ENCODE measurements around the gene BMP6. TPM values are rescaled to one million over a fixed set of nuclear protein-coding genes. Genes with fewer than 3 reads are reported as not detected.

The BMP6 gene
- total and polyA plus RNA-seq, 10 of the 15 experiments (the other 5 are each of a cell fraction or from before 2014, with no cell fraction given): 0.02 to 0.15 (median 0.05) TPM; not detected in 5

DNA sequence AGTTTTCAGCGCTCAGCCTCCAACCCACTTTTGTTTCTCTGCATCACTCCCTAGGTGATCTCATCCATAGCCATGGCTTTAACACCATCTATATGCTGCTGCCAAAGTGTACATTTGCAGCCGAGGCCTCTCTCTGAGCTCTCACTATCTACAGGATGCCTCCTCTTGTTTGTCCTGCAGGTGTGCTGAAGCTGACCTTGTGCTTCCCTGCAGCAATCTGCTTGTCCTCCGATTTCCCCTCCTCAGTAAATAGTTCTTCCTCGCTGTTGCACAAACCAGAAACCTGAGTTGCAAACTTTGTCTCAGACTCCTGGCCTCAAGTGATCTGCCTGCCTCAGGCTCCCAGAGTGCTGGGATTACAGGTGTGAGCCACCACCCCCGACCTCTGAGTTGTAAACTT is 188.4 kb downstream of the BMP6 start (continued):
- TF ChIP-seq, protein P1, sequence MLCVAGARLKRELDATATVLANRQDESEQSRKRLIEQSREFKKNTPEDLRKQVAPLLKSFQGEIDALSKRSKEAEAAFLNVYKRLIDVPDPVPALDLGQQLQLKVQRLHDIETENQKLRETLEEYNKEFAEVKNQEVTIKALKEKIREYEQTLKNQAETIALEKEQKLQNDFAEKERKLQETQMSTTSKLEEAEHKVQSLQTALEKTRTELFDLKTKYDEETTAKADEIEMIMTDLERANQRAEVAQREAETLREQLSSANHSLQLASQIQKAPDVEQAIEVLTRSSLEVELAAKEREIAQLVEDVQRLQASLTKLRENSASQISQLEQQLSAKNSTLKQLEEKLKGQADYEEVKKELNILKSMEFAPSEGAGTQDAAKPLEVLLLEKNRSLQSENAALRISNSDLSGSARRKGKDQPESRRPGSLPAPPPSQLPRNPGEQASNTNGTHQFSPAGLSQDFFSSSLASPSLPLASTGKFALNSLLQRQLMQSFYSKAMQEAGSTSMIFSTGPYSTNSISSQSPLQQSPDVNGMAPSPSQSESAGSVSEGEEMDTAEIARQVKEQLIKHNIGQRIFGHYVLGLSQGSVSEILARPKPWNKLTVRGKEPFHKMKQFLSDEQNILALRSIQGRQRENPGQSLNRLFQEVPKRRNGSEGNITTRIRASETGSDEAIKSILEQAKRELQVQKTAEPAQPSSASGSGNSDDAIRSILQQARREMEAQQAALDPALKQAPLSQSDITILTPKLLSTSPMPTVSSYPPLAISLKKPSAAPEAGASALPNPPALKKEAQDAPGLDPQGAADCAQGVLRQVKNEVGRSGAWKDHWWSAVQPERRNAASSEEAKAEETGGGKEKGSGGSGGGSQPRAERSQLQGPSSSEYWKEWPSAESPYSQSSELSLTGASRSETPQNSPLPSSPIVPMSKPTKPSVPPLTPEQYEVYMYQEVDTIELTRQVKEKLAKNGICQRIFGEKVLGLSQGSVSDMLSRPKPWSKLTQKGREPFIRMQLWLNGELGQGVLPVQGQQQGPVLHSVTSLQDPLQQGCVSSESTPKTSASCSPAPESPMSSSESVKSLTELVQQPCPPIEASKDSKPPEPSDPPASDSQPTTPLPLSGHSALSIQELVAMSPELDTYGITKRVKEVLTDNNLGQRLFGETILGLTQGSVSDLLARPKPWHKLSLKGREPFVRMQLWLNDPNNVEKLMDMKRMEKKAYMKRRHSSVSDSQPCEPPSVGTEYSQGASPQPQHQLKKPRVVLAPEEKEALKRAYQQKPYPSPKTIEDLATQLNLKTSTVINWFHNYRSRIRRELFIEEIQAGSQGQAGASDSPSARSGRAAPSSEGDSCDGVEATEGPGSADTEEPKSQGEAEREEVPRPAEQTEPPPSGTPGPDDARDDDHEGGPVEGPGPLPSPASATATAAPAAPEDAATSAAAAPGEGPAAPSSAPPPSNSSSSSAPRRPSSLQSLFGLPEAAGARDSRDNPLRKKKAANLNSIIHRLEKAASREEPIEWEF (IDR thresholded peaks at IDR 0.05; ENCODE audit: insufficient replicate concordance, low read depth, low read length): no peak
- TF ChIP-seq, protein P2, sequence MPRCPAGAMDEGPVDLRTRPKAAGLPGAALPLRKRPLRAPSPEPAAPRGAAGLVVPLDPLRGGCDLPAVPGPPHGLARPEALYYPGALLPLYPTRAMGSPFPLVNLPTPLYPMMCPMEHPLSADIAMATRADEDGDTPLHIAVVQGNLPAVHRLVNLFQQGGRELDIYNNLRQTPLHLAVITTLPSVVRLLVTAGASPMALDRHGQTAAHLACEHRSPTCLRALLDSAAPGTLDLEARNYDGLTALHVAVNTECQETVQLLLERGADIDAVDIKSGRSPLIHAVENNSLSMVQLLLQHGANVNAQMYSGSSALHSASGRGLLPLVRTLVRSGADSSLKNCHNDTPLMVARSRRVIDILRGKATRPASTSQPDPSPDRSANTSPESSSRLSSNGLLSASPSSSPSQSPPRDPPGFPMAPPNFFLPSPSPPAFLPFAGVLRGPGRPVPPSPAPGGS (IDR thresholded peaks at IDR 0.05; ENCODE audit: borderline replicate concordance, insufficient read depth, low read depth, low read length, poor library complexity, severe bottlenecking): no peak
- no peak for TF ChIP-seq SMAD1 (IDR thresholded peaks at IDR 0.05; ENCODE audit: low read depth, partially characterized antibody)
- TF ChIP-seq ZNF384 (IDR thresholded peaks at IDR 0.05; ENCODE audit: borderline replicate concordance, low read depth, low read length): no peak
- TF ChIP-seq ZNF622 (IDR thresholded peaks at IDR 0.05): no peak
- TF ChIP-seq, protein P3, sequence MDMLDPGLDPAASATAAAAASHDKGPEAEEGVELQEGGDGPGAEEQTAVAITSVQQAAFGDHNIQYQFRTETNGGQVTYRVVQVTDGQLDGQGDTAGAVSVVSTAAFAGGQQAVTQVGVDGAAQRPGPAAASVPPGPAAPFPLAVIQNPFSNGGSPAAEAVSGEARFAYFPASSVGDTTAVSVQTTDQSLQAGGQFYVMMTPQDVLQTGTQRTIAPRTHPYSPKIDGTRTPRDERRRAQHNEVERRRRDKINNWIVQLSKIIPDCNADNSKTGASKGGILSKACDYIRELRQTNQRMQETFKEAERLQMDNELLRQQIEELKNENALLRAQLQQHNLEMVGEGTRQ (IDR thresholded peaks at IDR 0.05; ENCODE audit: borderline replicate concordance, low read depth, low read length): no peak
